MM.1S (cell line): ENCODE data around the gene RBSN.

Experiments
- EZH2 ChIP-seq: fragments of 300-600 bp; sonication (generic); optimal IDR thresholded peaks from 2 replicates; pipeline ENCODE3; 2017; ENCODE audit warnings: low read depth, mild to moderate bottlenecking, antibody characterized with exemption, low read length, mixed read lengths
- EZH2phosphoT487 ChIP-seq: fragments of 300-600 bp; sonication (generic); IDR thresholded peaks from 2 replicates; pipeline ENCODE4 v1.6.1; 2018; ENCODE audit warnings: antibody characterized with exemption, low read length
- TF ChIP-seq, protein P1 (sequence below): fragments of 300-600 bp; sonication (generic); IDR thresholded peaks from 2 replicates; pipeline ENCODE4 v1.5.1; 2016; ENCODE audit warnings: antibody characterized with exemption, low read length, mixed read lengths

DNA sequence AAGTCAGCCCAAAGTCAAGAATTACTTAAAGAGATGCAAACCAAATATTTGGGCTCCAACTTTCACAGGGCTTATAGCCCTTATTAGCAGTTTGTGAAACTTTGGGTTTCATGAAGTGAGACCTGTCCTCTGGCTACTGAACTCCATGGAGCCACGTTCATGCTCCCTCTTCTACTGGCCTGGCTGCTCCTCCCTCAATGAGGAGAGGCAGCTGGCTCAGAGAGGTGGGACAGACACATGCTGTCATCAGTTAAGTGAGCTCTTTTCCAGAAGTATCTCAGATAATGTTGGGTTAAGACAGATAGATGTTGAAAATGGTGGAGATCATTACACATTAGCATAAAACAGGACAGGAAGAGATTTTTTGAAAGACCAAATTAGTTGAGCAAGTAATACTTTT, 53.3 kb downstream of the RBSN start:
- TF ChIP-seq, protein P1, sequence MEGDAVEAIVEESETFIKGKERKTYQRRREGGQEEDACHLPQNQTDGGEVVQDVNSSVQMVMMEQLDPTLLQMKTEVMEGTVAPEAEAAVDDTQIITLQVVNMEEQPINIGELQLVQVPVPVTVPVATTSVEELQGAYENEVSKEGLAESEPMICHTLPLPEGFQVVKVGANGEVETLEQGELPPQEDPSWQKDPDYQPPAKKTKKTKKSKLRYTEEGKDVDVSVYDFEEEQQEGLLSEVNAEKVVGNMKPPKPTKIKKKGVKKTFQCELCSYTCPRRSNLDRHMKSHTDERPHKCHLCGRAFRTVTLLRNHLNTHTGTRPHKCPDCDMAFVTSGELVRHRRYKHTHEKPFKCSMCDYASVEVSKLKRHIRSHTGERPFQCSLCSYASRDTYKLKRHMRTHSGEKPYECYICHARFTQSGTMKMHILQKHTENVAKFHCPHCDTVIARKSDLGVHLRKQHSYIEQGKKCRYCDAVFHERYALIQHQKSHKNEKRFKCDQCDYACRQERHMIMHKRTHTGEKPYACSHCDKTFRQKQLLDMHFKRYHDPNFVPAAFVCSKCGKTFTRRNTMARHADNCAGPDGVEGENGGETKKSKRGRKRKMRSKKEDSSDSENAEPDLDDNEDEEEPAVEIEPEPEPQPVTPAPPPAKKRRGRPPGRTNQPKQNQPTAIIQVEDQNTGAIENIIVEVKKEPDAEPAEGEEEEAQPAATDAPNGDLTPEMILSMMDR: no peak
- TF ChIP-seq EZH2 (no peak), EZH2phosphoT487 (no peak)
